HG03571 (cell line): ENCODE data around the gene LRRC4C.

Experiments
- ATAC-seq: cut with Tn5 transposase; IDR thresholded peaks from one replicate; pipeline ENCODE4 v1.9.1; 2021; ENCODE audit not compliant: unreplicated experiment

The LRRC4C gene

DNA sequence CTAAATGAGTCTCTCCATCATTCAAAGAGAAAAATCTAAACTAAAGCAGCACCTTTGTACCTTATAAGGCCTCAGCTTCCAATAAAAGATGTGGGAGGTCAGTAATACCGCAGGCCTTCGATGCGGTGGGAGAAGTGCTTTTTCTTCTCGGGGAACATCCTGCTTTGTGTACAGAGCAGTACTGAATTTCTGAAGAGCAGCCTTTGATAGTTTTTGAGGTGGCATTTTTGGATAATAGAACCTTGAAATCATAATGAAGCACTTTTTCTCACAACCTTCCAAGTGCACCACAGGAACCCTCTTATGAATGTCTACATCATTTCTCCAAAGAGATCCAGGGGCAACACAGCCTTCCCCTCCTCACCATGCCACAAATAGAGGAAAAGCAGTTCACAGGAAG lies 39.6 kb downstream of the LRRC4C start:
- ATAC-seq: no peak

GRCh38 chr11:41414771-41415440 lies 44.5 kb downstream of the LRRC4C start:
- ATAC-seq: no peak

- no peak for ATAC-seq
Observed at GRCh38 chr11:41413843-41414242, 45.6 kb downstream of the LRRC4C start.

GRCh38 chr11:41405812-41406211 lies 53.6 kb downstream of the LRRC4C start:
- no peak for ATAC-seq

- no peak for ATAC-seq
Observed at GRCh38 chr11:41404109-41404508, 55.3 kb downstream of the LRRC4C start.

DNA sequence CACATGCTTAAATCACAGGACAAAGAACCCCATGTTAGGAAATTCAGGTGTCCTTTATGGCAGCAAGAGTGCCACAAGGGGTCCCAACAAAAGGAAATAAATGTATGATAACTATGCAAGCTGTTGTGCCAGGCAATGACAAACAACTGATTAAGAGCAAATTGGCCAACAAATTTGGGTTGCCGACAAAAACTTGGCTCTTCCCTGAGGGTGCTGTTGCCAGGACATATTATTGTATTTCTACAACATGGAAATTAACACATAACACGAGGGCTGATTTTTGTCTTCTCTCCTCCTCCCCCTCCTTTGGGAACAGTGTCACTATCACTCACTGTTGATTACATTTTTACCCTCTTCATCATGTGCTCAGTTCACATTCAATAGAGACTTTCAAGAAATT lies 56.0 kb downstream of the LRRC4C start:
- ATAC-seq: no peak

DNA sequence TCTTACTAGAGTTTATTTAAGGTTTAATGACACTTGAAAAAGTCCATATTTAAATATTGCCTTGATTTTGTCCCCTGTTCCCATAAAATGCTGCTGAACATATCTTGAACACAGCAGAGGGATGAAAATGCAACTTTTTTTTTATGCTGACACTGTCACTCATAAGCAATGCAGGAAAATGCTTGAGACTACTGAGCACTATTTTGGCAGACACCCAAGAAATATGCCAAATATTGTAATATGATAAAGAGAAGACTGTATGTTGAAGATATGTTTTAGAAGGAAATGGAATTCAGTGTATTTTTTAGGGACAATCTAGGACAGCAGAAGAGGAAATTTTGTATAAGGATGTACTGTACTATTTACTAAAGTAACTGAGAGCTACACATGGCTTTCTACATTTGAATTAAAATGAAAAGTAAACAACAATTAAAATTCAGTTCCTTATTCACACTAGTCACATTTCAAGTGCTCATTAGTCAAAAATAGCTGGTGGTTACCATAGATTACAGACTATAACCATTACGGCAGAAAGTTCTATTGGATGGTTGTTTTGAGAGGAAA lies 58.6 kb downstream of the LRRC4C start:
- ATAC-seq: no peak

DNA sequence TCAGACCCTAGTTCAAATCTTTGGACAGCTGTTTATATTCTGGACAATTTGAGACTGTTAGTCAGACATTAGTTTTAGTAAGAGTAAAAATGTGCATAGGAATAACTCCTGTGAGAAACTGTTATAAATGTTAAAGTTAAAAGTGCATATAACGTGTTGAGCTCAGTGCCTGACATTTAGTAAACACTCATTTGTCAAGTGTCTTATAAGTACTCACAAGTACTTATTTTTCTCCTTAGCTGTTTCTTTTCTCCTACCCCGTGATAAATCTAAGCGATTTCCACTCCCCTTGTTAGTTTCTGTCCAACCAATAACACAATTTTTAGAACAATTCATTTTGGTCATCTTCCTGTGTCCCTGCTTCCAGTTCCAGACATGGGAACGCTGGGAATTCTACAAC lies 59.3 kb downstream of the LRRC4C start:
- no peak for ATAC-seq

- ATAC-seq: no peak
Observed at GRCh38 chr11:41399323-41399722, 60.1 kb downstream of the LRRC4C start.

GRCh38 chr11:41398175-41398574 lies 61.3 kb downstream of the LRRC4C start:
- ATAC-seq: no peak

DNA sequence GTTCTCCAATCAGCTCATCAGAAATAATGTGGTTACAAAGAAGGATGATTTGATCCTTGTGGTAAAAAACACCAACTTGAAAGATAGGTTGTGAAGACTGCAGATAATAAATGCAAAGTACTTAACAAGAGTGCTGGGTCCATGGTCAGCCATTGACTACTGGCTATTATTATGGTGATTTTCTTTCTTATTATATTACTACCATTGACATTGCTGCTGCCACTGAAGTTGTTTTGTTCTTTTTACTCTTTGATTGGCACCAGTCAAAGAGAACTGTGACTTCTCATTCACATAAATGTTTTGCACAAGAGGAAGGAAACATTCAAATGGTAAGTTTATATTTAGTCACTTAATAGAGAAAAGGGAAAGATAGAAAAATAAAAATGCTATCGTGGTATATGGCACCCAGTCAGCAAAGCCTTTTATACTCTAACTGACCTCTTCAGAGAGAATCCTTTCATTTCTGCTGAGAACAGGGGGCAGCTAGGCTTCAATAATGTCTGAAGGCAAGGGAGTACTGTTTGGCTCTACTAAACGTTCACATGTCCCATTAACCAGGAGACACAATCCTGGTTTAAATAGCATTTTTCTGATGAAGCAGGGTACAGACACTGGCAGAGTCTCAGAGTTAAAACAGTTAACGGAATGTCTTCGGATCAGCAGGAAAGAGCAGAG lies 64.8 kb downstream of the LRRC4C start:
- no peak for ATAC-seq

- no peak for ATAC-seq
Observed at GRCh38 chr11:41392596-41392995, 66.9 kb downstream of the LRRC4C start.

DNA sequence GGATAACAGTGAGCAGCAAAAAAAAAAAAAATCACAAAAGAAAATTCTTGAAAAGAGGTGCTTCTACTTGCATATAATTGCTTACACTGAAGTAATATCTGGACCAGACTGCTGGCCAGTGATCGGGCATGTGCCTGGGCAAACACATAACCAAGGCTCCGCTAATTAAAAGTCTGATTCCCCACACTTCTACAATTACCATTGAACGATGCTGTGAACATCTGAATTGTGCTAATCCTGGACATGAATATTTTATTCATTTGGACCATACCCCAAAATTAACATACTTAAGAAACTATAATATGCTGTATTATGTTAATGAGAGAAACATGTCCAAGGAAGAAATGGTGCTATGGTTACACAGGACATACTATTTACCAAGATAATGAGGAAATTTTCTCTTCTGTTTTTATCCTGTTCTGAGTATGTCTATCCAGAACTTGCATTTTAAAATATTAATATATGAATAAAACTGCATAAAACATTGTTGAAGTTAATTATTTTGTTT lies 69.8 kb downstream of the LRRC4C start:
- ATAC-seq: no peak

GRCh38 chr11:41384329-41384728 lies 75.1 kb downstream of the LRRC4C start:
- ATAC-seq: no peak

- no peak for ATAC-seq
Observed at GRCh38 chr11:41383768-41384167, 75.7 kb downstream of the LRRC4C start.

DNA sequence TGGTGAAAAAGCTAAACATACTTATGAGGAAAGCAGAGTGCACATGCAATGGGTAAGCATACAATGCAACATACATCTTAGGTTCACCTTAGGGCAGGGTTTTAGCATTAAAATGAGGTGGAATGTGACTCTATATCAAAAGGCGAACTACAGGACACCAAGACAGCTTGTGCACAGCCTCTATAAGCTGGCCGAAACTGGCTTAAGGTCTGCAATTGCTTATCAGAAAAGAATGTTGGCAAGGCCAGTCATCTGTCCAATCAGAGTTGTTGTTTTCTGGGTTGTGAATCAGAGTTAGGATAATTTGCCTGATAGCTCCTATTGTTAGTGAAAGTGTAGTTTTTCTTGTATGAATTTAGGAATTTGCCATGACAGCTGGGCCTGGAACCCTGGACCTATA lies 76.5 kb downstream of the LRRC4C start:
- ATAC-seq: no peak

DNA sequence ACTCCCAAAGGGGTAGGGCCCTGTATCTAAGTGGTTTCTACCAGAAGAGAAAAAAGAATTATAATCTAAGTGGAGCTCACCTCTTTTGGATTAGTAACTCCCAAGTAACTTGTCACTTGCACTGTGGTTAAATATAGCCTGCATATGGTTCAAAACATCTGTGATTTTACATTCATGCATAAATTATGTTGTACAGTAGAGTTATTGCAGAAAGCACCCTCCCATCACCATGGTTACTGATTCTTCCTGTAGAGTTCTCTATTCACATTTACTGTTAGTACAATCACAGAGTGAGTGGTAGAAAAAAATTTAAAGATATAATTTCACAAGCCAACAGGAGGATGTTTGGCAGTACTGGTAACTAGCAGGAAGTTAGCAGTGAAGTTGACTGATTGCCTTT lies 80.4 kb downstream of the LRRC4C start:
- no peak for ATAC-seq

- ATAC-seq: no peak
Observed at GRCh38 chr11:41377709-41378394, 81.6 kb downstream of the LRRC4C start.

DNA sequence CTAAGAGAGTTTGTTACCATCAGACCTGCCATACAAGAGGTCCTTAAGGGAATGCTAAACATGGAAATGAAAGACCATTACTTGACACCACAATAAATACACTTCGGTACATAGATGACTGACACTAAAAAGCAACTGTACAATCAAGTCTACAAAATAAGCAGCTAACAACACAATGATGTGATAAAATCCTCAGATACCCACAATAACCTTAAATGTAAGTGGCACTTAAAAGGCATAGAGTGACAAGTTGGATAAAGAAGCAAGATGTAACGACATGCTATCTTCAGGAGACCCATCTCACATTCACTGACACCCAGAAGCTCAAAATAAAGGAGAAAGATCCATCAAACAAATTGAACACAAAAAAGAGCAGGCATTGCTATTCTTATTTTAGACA lies 107.6 kb downstream of the LRRC4C start:
- no peak for ATAC-seq

- no peak for ATAC-seq
Observed at GRCh38 chr11:41346042-41346441, 113.4 kb downstream of the LRRC4C start.

- no peak for ATAC-seq
Observed at GRCh38 chr11:41334007-41334933, 125.2 kb downstream of the LRRC4C start.
